HG03378 (cell line): Measurements from ENCODE around the gene ACSL3.
"Not testable (repeated sequence)": the region's sequence is repeated elsewhere in the genome, so short reads cannot be mapped to it uniquely, and the experiment has no call there.

ENCODE experiments used
- ATAC-seq: cut with Tn5 transposase; IDR thresholded peaks from one replicate; pipeline ENCODE4 v1.9.1; 2021; ENCODE audit warnings: mild to moderate bottlenecking, moderate library complexity; ENCODE audit not compliant: unreplicated experiment

The ACSL3 gene

GRCh38 chr2:222968550-222969155 lies 107.8 kb downstream of the ACSL3 start:
- ATAC-seq = no peak

- ATAC-seq = no peak
These were observed 108.7 kb downstream of the ACSL3 start for GRCh38 chr2:222969491-222969890.

- no peak for ATAC-seq
These were observed 111.6 kb downstream of the ACSL3 start for GRCh38 chr2:222972420-222972819.

- ATAC-seq = no peak
These were observed 112.4 kb downstream of the ACSL3 start for GRCh38 chr2:222973237-222973636.

- no peak for ATAC-seq
These were observed 112.9 kb downstream of the ACSL3 start for GRCh38 chr2:222973733-222974132.

- ATAC-seq = no peak
These were observed 115.8 kb downstream of the ACSL3 start for GRCh38 chr2:222976521-222977061.

- ATAC-seq = no peak
These were observed 116.3 kb downstream of the ACSL3 start for GRCh38 chr2:222977121-222977520.

- ATAC-seq = no peak
These were observed 118.0 kb downstream of the ACSL3 start for GRCh38 chr2:222978850-222979249.

- ATAC-seq = no peak
These were observed 118.6 kb downstream of the ACSL3 start for GRCh38 chr2:222979484-222979883.

- peak; percentile 58 for ATAC-seq
These were observed 121.4 kb downstream of the ACSL3 start for GRCh38 chr2:222982010-222982908.

GRCh38 chr2:222982909-222983265 lies 122.1 kb downstream of the ACSL3 start:
- no peak for ATAC-seq

GRCh38 chr2:222984908-222985307 lies 124.1 kb downstream of the ACSL3 start:
- ATAC-seq = no peak

GRCh38 chr2:222989431-222989830 lies 128.6 kb downstream of the ACSL3 start:
- ATAC-seq = no peak

- not testable (repeated sequence) for ATAC-seq
These were observed 129.4 kb downstream of the ACSL3 start for GRCh38 chr2:222990206-222990605.

- no peak for ATAC-seq
These were observed 131.3 kb downstream of the ACSL3 start for GRCh38 chr2:222992137-222992536.
